ENCODE measurements around the gene CMSS1.

- TF ChIP-seq CTCF (conservative IDR thresholded peaks at IDR 0.05; ENCODE audit: low read length) (no peak), EZH2phosphoT487 (IDR thresholded peaks at IDR 0.05; ENCODE audit: borderline replicate concordance) (no peak)
Observed at GRCh38 chr3:99980606-99981005, 162.9 kb downstream of the CMSS1 start.

All from Loucy (cell line).